SK-N-SH treated with all-trans-retinoic acid at 6 μM for 48 hours (cell line): ENCODE data around the gene BCAS4.

Experiments
- ATAC-seq: fragments of 200-7000 bp; cut with Tn5 transposase; 3 replicates; pipeline ENCODE4 v1.9.1; 2020; ENCODE audit warnings: mild to moderate bottlenecking, moderate library complexity
- ARNTL ChIP-seq: fragments of 450-650 bp; formaldehyde crosslinking; IDR thresholded peaks from 2 replicates; pipeline ENCODE4 v1.5.0; 2020; ENCODE audit warnings: low read depth, mild to moderate bottlenecking, moderate library complexity, borderline replicate concordance
- BACH2 ChIP-seq: fragments of 250-450 bp; sonication (Bioruptor Pico); IDR thresholded peaks from 2 replicates; pipeline ENCODE4 v1.9.0; 2021; ENCODE audit warnings: mild to moderate bottlenecking, borderline replicate concordance
- CREB5 ChIP-seq: fragments of 250-450 bp; sonication (Bioruptor Pico); IDR thresholded peaks from 2 replicates; pipeline ENCODE4 v1.5.1; 2020; ENCODE audit warnings: low read depth, mild to moderate bottlenecking, moderate library complexity
- CSDC2 ChIP-seq: fragments of 250-450 bp; sonication (Bioruptor Pico); IDR thresholded peaks from 2 replicates; pipeline ENCODE4 v1.5.0; 2020; ENCODE audit warnings: mild to moderate bottlenecking, moderate library complexity
- CSRNP3 ChIP-seq: fragments of 250-450 bp; sonication (Bioruptor Pico); IDR thresholded peaks from 2 replicates; pipeline ENCODE4 v1.5.1; 2021; ENCODE audit warnings: mild to moderate bottlenecking, moderate library complexity
- ESRRG ChIP-seq: fragments of 250-450 bp; sonication (Bioruptor Pico); IDR thresholded peaks from 2 replicates; pipeline ENCODE4 v1.6.1; 2021; ENCODE audit warnings: mild to moderate bottlenecking
- GLIS3 ChIP-seq: fragments of 250-450 bp; sonication (Bioruptor Pico); IDR thresholded peaks from 2 replicates; pipeline ENCODE4 v1.5.0; 2020; ENCODE audit warnings: mild to moderate bottlenecking, moderate library complexity
- ISL1 ChIP-seq: fragments of 250-450 bp; sonication (Bioruptor Pico); IDR thresholded peaks from 2 replicates; pipeline ENCODE4 v2.1.2; 2022; ENCODE audit warnings: mild to moderate bottlenecking, moderate library complexity
- OSR1 ChIP-seq: fragments of 250-450 bp; sonication (Bioruptor Pico); IDR thresholded peaks from 2 replicates; pipeline ENCODE4 v1.8.0; 2022; ENCODE audit warnings: moderate library complexity, mild to moderate bottlenecking, inconsistent platforms
- PPARA ChIP-seq: fragments of 250-450 bp; sonication (Bioruptor Pico); IDR thresholded peaks from 2 replicates; pipeline ENCODE4 v1.5.0; 2020; ENCODE audit warnings: mild to moderate bottlenecking, borderline replicate concordance
- RARB ChIP-seq: fragments of 250-450 bp; sonication (Bioruptor Pico); IDR thresholded peaks from 2 replicates; pipeline ENCODE4 v1.8.0; 2021; ENCODE audit warnings: mild to moderate bottlenecking, moderate library complexity
- SNAI2 ChIP-seq: fragments of 250-450 bp; sonication (Bioruptor Pico); IDR thresholded peaks from 2 replicates; pipeline ENCODE4 v1.5.0; 2020; ENCODE audit warnings: mild to moderate bottlenecking, moderate library complexity
- TCF4 ChIP-seq: fragments of 250-450 bp; sonication (Bioruptor Pico); IDR thresholded peaks from 2 replicates; pipeline ENCODE4 v1.8.0; 2021; ENCODE audit warnings: mild to moderate bottlenecking, moderate library complexity, borderline replicate concordance
- TOX ChIP-seq: fragments of 250-450 bp; sonication (Bioruptor Pico); IDR thresholded peaks from 2 replicates; pipeline ENCODE4 v1.8.0; 2021; ENCODE audit warnings: mild to moderate bottlenecking, moderate library complexity, borderline replicate concordance
- ZC3H10 ChIP-seq: fragments of 250-450 bp; sonication (Bioruptor Pico); IDR thresholded peaks from 2 replicates; pipeline ENCODE4 v1.5.1; 2021; ENCODE audit warnings: mild to moderate bottlenecking, moderate library complexity
- ZFP3 ChIP-seq: fragments of 250-450 bp; sonication (Bioruptor Pico); IDR thresholded peaks from 2 replicates; pipeline ENCODE4 v1.5.0; 2020; ENCODE audit warnings: mild to moderate bottlenecking, moderate library complexity
- ZFP30 ChIP-seq: fragments of 450-650 bp; formaldehyde crosslinking; IDR thresholded peaks from 2 replicates; pipeline ENCODE4 v1.5.0; 2022; ENCODE audit warnings: mild to moderate bottlenecking, moderate library complexity
- ZNF565 ChIP-seq: fragments of 450-650 bp; formaldehyde crosslinking; conservative IDR thresholded peaks from 2 replicates; pipeline ENCODE4 v1.5.0; 2020; ENCODE audit warnings: low read depth, mild to moderate bottlenecking, moderate library complexity
- ZNF70 ChIP-seq: fragments of 450-650 bp; formaldehyde crosslinking; IDR thresholded peaks from 2 replicates; pipeline ENCODE4 v1.5.0; 2020; ENCODE audit warnings: mild to moderate bottlenecking, moderate library complexity
- ZNF8 ChIP-seq: fragments of 450-650 bp; formaldehyde crosslinking; IDR thresholded peaks from 2 replicates; pipeline ENCODE4 v1.5.0; 2020; ENCODE audit warnings: mild to moderate bottlenecking, moderate library complexity
- TF ChIP-seq, protein P1 (sequence below): fragments of 250-450 bp; sonication (Bioruptor Pico); IDR thresholded peaks from 2 replicates; pipeline ENCODE4 v1.5.0; 2020; ENCODE audit warnings: mild to moderate bottlenecking, moderate library complexity
- TF ChIP-seq, protein P2 (sequence below): fragments of 250-450 bp; sonication (Bioruptor Pico); IDR thresholded peaks from 2 replicates; pipeline ENCODE4 v1.8.0; 2021; ENCODE audit warnings: low read depth, mild to moderate bottlenecking, moderate library complexity, borderline replicate concordance

The BCAS4 gene

DNA sequence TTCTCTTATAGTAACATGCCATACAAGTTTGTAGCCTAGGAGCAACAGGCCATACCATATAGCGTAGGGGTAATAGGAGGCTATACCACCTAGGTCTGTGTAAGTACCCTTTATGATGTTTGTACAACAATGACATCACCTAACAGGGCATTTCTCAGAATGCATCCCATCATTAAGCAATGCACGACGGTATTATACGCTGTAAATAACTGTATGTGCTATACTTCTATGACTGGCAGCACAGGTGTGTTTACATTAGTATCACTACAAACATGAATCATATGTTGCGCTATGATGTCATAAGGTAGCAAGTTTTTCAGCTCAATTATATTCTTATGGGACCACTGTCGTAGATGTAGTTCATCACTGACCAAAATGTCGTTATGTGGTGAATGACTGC lies 105.4 kb downstream of the BCAS4 start:
- TF ChIP-seq ZFP30 (CRISPR knock-in tag) (no peak), ZC3H10 (CRISPR knock-in tag) (no peak), ZNF565 (CRISPR knock-in tag) (no peak), ZFP3 (CRISPR knock-in tag) (no peak), CSRNP3 (CRISPR knock-in tag) (no peak), SNAI2 (CRISPR knock-in tag) (no peak), CSDC2 (CRISPR knock-in tag) (no peak), BACH2 (CRISPR knock-in tag) (no peak), ZNF8 (CRISPR knock-in tag) (no peak), GLIS3 (CRISPR knock-in tag) (no peak), TOX (CRISPR knock-in tag) (no peak), ARNTL (CRISPR knock-in tag) (no peak), CREB5 (CRISPR knock-in tag) (no peak), RARB (CRISPR knock-in tag) (no peak), ESRRG (CRISPR knock-in tag) (no peak), TCF4 (CRISPR knock-in tag) (no peak)
- TF ChIP-seq, protein P1, sequence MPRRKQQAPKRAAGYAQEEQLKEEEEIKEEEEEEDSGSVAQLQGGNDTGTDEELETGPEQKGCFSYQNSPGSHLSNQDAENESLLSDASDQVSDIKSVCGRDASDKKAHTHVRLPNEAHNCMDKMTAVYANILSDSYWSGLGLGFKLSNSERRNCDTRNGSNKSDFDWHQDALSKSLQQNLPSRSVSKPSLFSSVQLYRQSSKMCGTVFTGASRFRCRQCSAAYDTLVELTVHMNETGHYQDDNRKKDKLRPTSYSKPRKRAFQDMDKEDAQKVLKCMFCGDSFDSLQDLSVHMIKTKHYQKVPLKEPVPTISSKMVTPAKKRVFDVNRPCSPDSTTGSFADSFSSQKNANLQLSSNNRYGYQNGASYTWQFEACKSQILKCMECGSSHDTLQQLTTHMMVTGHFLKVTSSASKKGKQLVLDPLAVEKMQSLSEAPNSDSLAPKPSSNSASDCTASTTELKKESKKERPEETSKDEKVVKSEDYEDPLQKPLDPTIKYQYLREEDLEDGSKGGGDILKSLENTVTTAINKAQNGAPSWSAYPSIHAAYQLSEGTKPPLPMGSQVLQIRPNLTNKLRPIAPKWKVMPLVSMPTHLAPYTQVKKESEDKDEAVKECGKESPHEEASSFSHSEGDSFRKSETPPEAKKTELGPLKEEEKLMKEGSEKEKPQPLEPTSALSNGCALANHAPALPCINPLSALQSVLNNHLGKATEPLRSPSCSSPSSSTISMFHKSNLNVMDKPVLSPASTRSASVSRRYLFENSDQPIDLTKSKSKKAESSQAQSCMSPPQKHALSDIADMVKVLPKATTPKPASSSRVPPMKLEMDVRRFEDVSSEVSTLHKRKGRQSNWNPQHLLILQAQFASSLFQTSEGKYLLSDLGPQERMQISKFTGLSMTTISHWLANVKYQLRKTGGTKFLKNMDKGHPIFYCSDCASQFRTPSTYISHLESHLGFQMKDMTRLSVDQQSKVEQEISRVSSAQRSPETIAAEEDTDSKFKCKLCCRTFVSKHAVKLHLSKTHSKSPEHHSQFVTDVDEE (CRISPR knock-in tag), result no peak
- TF ChIP-seq, protein P2, sequence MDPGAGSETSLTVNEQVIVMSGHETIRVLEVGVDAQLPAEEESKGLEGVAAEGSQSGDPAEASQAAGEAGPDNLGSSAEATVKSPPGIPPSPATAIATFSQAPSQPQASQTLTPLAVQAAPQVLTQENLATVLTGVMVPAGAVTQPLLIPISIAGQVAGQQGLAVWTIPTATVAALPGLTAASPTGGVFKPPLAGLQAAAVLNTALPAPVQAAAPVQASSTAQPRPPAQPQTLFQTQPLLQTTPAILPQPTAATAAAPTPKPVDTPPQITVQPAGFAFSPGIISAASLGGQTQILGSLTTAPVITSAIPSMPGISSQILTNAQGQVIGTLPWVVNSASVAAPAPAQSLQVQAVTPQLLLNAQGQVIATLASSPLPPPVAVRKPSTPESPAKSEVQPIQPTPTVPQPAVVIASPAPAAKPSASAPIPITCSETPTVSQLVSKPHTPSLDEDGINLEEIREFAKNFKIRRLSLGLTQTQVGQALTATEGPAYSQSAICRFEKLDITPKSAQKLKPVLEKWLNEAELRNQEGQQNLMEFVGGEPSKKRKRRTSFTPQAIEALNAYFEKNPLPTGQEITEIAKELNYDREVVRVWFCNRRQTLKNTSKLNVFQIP (CRISPR knock-in tag), result no peak
- no peak for ATAC-seq

DNA sequence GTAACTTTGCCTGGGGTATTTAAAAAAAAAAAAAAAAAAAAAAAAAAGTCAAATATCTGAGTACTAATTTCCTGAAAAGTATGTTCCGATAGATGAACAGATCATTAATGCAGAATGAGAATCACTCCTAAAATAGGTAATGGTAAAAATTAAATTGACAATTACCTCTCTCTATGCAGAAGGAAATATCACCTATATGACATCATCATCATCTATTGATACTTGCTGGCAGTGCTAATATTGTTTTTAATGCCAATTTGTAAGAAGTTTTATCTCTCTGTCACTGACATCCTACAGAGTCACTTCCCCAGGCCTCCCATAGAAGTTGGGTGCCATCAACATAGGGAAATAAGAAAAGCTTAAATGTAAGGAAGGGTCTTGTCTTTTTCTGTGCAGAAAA lies 106.4 kb downstream of the BCAS4 start:
- no peak for ATAC-seq
- TF ChIP-seq PPARA (CRISPR knock-in tag) (no peak), ZNF565 (CRISPR knock-in tag) (no peak), CREB5 (CRISPR knock-in tag) (no peak), ZFP3 (CRISPR knock-in tag) (no peak), CSDC2 (CRISPR knock-in tag) (no peak), TCF4 (CRISPR knock-in tag) (no peak), BACH2 (CRISPR knock-in tag) (no peak), TOX (CRISPR knock-in tag) (no peak), RARB (CRISPR knock-in tag) (no peak), ZNF70 (no peak), ARNTL (CRISPR knock-in tag) (no peak), ESRRG (CRISPR knock-in tag) (no peak)

GRCh38 chr20:50903353-50904051 lies 108.6 kb downstream of the BCAS4 start:
- no peak for TF ChIP-seq PPARA (CRISPR knock-in tag)
- no peak for TF ChIP-seq SNAI2 (CRISPR knock-in tag)
- TF ChIP-seq OSR1 (CRISPR knock-in tag), result no peak
- no peak for TF ChIP-seq ZC3H10 (CRISPR knock-in tag)
- no peak for TF ChIP-seq TCF4 (CRISPR knock-in tag)
- no peak for TF ChIP-seq ISL1
- ATAC-seq, result no peak
